ENCODE measurements around the gene ARHGAP27. TPM values are rescaled to one million over a fixed set of nuclear protein-coding genes. Genes with fewer than 3 reads are reported as not detected.

ARHGAP27 gene
- total and polyA plus RNA-seq, 11 donors, result 16.3 to 39.4 (median 25.3) TPM

DNA sequence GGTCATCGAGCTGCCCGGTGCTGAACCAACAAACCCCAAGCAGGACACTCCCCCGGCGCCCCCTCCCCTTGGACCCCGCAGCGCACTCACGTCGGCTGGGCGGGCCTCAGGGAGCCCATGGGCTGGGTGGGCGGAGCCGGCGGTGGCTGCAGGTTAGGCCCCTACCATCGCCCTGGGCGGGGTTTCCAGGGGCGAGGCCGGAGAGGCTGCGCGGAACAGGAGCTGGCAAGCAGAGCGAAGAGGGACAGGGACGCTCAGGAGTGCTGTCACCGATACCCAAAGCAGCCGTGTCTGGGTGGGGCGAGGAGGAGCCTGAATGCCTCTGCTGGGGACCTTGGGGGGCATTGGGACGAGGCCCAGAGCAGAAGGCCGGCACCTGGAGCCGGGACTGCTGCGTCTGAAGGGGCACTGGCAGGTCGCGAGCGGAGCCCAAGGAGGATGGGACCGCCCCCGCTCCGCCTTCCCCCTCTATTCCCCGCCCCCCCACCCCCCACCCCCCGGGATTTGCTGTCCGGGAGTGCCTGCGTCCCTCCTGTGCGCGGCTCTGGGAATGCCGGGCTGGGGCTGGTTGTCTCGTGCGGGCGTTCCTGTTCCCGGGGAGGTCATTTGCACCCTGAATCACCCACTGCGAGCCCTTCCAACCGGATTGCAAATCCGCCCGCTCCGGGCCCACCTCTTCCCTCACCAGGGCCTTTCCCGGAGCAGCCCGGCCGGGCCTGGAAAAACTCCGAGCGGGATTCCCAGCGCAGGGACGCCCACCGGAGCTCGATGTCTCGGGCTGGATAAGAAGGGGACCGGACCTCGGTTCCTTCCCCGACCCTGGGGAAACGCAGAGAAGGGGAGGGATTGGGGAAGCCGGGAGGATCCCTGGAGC, 902 bp downstream of the ARHGAP27 start:
- TF ChIP-seq, protein P1, sequence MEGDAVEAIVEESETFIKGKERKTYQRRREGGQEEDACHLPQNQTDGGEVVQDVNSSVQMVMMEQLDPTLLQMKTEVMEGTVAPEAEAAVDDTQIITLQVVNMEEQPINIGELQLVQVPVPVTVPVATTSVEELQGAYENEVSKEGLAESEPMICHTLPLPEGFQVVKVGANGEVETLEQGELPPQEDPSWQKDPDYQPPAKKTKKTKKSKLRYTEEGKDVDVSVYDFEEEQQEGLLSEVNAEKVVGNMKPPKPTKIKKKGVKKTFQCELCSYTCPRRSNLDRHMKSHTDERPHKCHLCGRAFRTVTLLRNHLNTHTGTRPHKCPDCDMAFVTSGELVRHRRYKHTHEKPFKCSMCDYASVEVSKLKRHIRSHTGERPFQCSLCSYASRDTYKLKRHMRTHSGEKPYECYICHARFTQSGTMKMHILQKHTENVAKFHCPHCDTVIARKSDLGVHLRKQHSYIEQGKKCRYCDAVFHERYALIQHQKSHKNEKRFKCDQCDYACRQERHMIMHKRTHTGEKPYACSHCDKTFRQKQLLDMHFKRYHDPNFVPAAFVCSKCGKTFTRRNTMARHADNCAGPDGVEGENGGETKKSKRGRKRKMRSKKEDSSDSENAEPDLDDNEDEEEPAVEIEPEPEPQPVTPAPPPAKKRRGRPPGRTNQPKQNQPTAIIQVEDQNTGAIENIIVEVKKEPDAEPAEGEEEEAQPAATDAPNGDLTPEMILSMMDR (IDR thresholded peaks at IDR 0.05), result no peak
- TF ChIP-seq POLR2A (IDR thresholded peaks at IDR 0.05), result no peak
- peak overlapping the region; percentile 60 to 92 (median 87) for H3K27ac ChIP-seq
- H3K4me1 ChIP-seq, result peaks cover 0 to 58% (median 32%) of the 10 kb centered on the region in 12 donors

DNA sequence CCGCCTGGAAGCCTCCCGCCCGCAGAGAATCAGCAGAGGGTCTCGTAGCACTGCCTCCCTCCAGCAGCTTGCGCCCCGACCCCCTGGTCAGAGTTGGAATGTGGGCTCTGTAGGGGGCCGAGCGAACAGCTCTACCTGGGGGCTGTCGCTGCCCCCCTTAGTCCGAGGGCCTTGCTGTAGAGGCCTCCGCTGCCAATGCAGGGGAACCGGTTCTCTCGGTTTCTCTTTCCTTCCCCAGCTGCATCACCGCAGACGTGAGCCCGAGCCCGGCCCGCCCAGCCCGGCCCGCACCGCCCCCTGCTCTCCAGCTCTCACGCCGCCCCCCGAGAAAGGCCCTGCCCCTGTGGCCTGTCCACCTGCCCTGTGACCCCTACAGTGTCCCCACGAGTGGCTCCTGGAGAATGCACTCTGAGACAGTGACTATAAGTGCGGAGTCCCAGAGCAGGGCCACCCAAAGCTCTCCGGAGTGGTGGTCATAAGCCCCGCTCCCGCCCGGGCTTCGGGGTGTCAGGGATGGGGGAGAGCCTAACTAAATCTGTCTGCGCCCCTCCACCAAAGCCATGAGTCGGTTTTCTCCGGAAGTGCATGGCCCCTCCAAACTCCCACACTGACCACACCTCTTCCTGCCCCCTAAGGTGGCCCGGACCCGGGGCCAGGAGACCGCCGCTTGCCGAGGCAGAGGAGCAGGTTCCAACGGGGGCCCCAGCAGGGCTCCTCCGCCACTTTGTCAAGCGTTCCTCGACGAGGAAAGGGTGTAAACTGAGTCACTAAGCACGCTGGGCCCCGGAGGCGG, 1.7 kb downstream of the ARHGAP27 start:
- DNase-seq (no peak), ATAC-seq (no peak)
- H3K9me3 ChIP-seq, result no peaks in the 10 kb centered on the region
- H3K36me3 ChIP-seq, result peaks cover 0 to 10% (median 2%) of the 10 kb centered on the region in 9 donors
- H3K4me3 ChIP-seq, result peak overlapping the region; percentile 45 to 83 (median 67)
- TF ChIP-seq, protein P1 (IDR thresholded peaks at IDR 0.05), result no peak
- TF ChIP-seq POLR2A (IDR thresholded peaks at IDR 0.05), result no peak
- H3K27me3 ChIP-seq, result peaks cover 10 to 38% (median 23%) of the 10 kb centered on the region in 9 donors
- H3K27ac ChIP-seq, result peak overlapping the region in 9 of 12 donors; percentile 39 to 91 (median 88)
- H3K4me1 ChIP-seq, result peaks cover 0 to 61% (median 33%) of the 10 kb centered on the region in 12 donors
- WGBS, 4 donors, result 20 to 39% (median 24%) methylated on average over 32 to 47 of the region's 47 CpGs
- intact Hi-C loops (cut with DNase I), result loop anchor here in 1 of 10 donors (5.0 kb wide), 1 partner anchor 56 kb away; no protein-coding TSS in a partner anchor

More for the DNA sequence above, 902 bp downstream of the ARHGAP27 start:
- Histone ChIP-seq H3K9me3 (no peaks in the 10 kb centered on the region), H3K4me3 (peak overlapping the region; percentile 45 to 83 (median 67)), H3K27me3 (peaks cover 10 to 38% (median 23%) of the 10 kb centered on the region in 9 donors), H3K36me3 (peaks cover 0 to 18% (median 10%) of the 10 kb centered on the region in 9 donors)
- intact Hi-C loops (cut with DNase I), result loop anchor here in 1 of 10 donors (5.0 kb wide), 1 partner anchor 56 kb away; no protein-coding TSS in a partner anchor
- DNase-seq (peak; percentile 59 to 88 (median 70)), ATAC-seq (peak; percentile 34 to 48 (median 46))
- WGBS, 4 donors, result 0 to 1% (median 0%) methylated on average over 22 to 64 of the region's 64 CpGs

DNA sequence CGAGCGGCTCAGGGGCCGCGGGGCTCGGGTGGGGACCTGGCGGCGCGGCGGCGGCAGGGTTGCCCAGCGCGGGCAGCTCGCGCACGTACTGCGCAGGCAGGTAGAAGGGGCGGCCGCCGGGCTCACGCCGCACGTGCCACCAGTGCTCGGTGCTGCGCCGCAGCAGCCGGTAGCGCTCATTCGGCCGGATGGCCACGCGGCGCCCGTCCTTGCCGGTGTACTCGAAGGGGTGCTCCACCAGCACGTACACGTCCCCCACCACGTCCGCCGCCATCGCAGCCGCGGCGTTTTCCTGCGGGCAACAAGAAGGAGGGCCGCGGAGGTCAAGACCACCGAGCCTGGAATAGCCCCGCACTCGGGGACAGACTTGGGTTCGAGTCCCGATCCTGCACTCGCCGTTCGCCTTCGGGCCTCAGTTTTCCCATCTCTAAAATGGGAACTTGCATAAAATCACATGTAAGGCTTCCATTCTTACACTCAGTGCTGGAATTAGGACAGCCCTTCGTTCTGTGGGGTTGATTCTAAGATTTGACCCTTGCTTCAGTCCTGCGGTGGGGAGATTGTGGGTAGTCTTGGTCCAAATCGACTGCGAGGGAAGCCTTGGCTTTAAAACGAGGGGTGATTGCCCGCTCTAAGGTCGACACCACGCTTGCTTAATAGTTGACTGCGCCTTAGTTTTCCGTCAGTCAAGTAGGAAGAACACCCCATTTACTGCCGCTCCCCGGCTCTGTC, 2.5 kb downstream of the ARHGAP27 start:
- H3K27ac ChIP-seq, result peak overlapping the region in 1 of 12 donors; percentile 85
- H3K4me3 ChIP-seq, result peak overlapping the region in 8 of 12 donors; percentile 61 to 83 (median 72)
- DNase-seq, result no peak
- TF ChIP-seq, protein P1 (IDR thresholded peaks at IDR 0.05), result no peak
- no peak for TF ChIP-seq POLR2A (IDR thresholded peaks at IDR 0.05)
- 40 to 63% (median 44%) methylated on average over 39 to 68 of the region's 68 CpGs for WGBS, 4 donors
- peaks cover 0 to 3% (median 0%) of the 10 kb centered on the region in 9 donors for H3K36me3 ChIP-seq
- H3K9me3 ChIP-seq, result no peaks in the 10 kb centered on the region
- intact Hi-C loops (cut with DNase I), result loop anchor here in 1 of 10 donors (5.0 kb wide), 1 partner anchor 57 kb away; no protein-coding TSS in a partner anchor
- peaks cover 10 to 38% (median 23%) of the 10 kb centered on the region in 9 donors for H3K27me3 ChIP-seq
- no peak for ATAC-seq
- H3K4me1 ChIP-seq, result peaks cover 0 to 68% (median 38%) of the 10 kb centered on the region in 12 donors
